GM12801 (cell line): ENCODE measurements around the gene SEMA4D.

Experiments used
- TF ChIP-seq, protein P1 (sequence below): IDR thresholded peaks from one replicate; pipeline ENCODE4 v1.5.1; 2011; ENCODE audit warnings: control low read depth; ENCODE audit not compliant: insufficient read length; ENCODE audit errors: extremely low read depth

The SEMA4D gene

GRCh38 chr9:89376741-89377351 is 121.1 kb downstream of the SEMA4D start:
- TF ChIP-seq, protein P1, sequence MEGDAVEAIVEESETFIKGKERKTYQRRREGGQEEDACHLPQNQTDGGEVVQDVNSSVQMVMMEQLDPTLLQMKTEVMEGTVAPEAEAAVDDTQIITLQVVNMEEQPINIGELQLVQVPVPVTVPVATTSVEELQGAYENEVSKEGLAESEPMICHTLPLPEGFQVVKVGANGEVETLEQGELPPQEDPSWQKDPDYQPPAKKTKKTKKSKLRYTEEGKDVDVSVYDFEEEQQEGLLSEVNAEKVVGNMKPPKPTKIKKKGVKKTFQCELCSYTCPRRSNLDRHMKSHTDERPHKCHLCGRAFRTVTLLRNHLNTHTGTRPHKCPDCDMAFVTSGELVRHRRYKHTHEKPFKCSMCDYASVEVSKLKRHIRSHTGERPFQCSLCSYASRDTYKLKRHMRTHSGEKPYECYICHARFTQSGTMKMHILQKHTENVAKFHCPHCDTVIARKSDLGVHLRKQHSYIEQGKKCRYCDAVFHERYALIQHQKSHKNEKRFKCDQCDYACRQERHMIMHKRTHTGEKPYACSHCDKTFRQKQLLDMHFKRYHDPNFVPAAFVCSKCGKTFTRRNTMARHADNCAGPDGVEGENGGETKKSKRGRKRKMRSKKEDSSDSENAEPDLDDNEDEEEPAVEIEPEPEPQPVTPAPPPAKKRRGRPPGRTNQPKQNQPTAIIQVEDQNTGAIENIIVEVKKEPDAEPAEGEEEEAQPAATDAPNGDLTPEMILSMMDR: no peak

GRCh38 chr9:89376286-89376685 is 121.6 kb downstream of the SEMA4D start:
- TF ChIP-seq, protein P1: no peak

GRCh38 chr9:89375191-89375760 is 122.6 kb downstream of the SEMA4D start:
- TF ChIP-seq, protein P1: no peak

GRCh38 chr9:89374176-89374575 is 123.7 kb downstream of the SEMA4D start:
- TF ChIP-seq, protein P1: no peak

DNA sequence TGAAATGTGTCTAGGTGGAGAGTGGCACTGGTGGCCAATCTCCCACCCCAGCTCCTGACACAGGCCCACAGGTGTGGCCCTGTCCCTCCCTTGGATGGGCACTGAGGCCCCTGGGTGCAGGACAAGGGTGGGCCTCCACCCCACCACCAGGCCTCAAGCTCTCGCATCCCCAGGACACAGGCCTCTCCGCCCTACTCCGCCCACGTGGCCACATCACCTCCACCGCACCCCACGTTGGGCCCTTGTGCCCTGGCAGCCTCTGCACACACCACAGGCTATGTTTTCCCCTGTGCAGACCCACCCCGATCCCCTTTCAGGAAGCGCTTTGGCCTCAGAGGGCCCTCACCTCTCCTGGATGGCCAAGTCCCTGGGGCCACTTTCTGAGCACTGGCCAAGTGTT is 124.9 kb downstream of the SEMA4D start:
- TF ChIP-seq, protein P1: no peak

- TF ChIP-seq, protein P1: no peak
Measured at GRCh38 chr9:89372230-89372816, 125.6 kb downstream of the SEMA4D start.

- TF ChIP-seq, protein P1: no peak
Measured at GRCh38 chr9:89370593-89370992, 127.3 kb downstream of the SEMA4D start.
